HG03460 (cell line): ENCODE results near the gene ZNF407.

Experiments
- ATAC-seq: cut with Tn5 transposase; IDR thresholded peaks from one replicate; pipeline ENCODE4 v1.9.1; 2021; ENCODE audit not compliant: unreplicated experiment

The ZNF407 gene

DNA sequence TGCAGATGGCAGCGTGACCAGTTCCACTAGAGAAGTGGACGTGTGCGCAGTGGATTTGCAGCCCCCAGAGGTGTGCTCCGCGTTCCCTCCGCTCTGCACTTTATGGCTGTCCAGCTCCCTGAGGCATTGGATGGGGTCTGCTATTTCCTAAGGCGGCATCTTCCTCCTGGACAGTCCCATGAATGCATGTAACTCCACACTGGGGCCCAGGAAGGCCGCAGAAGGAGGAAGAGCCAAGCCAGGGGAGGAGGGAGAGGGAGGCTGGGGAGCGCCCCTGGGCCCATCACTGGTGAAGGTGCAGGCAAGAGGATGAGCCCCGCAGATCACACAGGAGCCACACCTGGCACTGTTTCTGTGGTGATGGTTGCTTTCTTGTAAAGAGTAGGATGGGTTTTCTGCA, 512.1 kb downstream of the ZNF407 start:
- no peak for ATAC-seq

DNA sequence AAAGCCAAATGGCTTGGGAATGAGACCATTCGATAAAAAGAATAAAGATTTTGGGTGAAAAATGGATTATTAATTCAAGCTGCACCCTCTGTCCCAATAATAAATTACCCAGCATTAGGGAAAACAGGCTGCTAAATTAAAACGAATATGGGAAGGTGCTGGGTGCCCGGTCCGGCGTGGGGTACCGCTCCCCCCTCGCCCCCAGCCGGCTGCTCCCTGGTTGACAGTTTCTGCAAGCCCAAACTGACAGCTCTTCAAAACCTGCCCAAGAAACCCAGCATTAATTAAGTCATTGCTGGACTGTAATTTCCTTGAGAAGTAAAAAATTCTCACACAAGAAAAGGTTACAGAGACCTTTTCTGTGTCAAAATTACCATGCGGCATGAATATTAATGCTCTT, 512.6 kb downstream of the ZNF407 start:
- no peak for ATAC-seq

DNA sequence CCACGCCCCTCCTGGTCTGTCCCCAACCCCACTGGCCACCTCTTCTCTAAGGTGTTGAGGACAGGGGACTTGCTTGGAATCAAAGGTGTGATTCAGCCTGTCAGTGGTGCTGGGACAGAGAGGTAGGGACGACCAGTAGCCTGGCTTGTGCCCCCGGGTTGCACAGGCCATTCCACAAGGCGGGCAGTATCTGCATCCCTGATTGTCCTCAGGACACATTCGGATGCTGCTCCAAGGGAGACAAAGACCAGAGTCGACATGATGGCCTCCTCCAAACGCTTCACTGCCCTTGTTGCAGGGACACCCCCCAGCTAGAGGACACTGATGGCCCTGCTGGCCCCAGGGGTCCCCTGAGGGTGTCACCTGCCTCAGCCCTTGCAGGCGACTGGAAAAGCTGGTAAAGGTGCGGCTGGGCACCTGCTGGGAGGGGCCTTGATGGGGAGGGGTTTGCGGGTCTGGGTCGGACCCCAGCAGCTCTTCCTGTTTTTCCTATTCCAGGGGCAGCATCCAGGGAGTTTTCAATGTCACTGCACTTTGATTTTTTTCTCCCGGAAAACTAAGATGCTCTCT, 513.3 kb downstream of the ZNF407 start:
- no peak for ATAC-seq

DNA sequence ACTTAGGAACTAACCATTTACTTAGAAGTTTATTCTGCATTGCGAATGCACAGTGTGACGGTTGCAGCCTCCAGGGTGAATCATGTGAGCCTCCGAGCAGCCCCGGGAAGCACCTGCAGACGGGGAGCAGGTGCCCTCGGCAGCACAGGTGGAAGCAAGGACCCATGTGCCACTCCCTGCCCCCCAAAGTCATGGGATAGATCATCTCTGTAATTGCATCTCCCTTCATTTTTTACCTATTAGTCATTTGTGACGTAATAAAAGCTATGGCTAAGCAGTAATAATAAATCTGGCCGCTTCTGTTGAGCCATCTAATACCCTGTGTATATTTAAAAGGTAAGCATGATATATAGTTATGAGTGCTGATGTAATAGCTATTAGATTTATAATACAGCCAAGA, 514.1 kb downstream of the ZNF407 start:
- ATAC-seq, result no peak

GRCh38 chr18:75112186-75113096, 514.8 kb downstream of the ZNF407 start:
- no peak for ATAC-seq

GRCh38 chr18:75113455-75113854, 515.8 kb downstream of the ZNF407 start:
- ATAC-seq, result no peak

GRCh38 chr18:75114231-75114764, 516.6 kb downstream of the ZNF407 start:
- no peak for ATAC-seq
